Endothelial cell of umbilical vein (primary cell): ENCODE measurements around the gene MYPN. TPM values are rescaled to one million over a fixed set of nuclear protein-coding genes. Genes with fewer than 3 reads are reported as not detected.
"Not testable (repeated sequence)": the region's sequence is repeated elsewhere in the genome, so short reads cannot be mapped to it uniquely, and the experiment has no call there.

Experiments used
- BruUV-seq: library from RNA; stranded (reverse); fragments of 400-500 nt; replicated peaks from 2 replicates; lab custom pipeline; 2021; lab: Mats Ljungman, UMichigan
- CTCF ChIA-PET: fragments of 300-600, 350-600 bp; sonication (Branson Sonifier 250); formaldehyde crosslinking; loops from one replicate; lab custom pipeline; 2021; ENCODE audit warnings: antibody characterized with exemption, inconsistent platforms; lab: Charles Lee
- POLR2A ChIA-PET: fragments of 300-600, 350-600 bp; sonication (Branson Sonifier 250); formaldehyde crosslinking; loops from one replicate; lab custom pipeline; 2021; ENCODE audit warnings: antibody characterized with exemption, inconsistent platforms; lab: Charles Lee
- DNase-seq: peaks from one replicate; pipeline ENCODE4 v3.0.0-alpha.2; 2011; ENCODE audit warnings: low read depth, low spot score
- FAIRE-seq: peaks from 2 replicates; lab custom pipeline; 2011; peaks lifted over from hg19 to GRCh38; lab: Jason Lieb, UNC
- H2AFZ ChIP-seq: 2 replicates; pipeline ENCODE4 v1.6.0; 2012; ENCODE audit warnings: low read depth, low read length, control low read depth, inconsistent platforms
- H3K27ac ChIP-seq: 2 replicates; pipeline ENCODE4 v1.5.1; 2011; ENCODE audit warnings: low read depth, mild to moderate bottlenecking, control low read depth, low read length, moderate library complexity; ENCODE audit not compliant: insufficient read depth
- H3K27me3 ChIP-seq, 2 experiments: 2 replicates each; pipeline versions ENCODE4 v1.6.0 to v1.6.1; 2011; ENCODE audit warnings: low read length in 2 of 2, mixed read lengths in 1 of 2; ENCODE audit not compliant: control insufficient read depth in 2 of 2, insufficient read depth in 2 of 2
- H3K36me3 ChIP-seq, 2 experiments: 2 replicates in 1 of 2; 3 replicates in 1 of 2; pipeline ENCODE4 v1.5.1; 2011; ENCODE audit warnings: low read length in 2 of 2, mild to moderate bottlenecking in 1 of 2, moderate library complexity in 1 of 2; ENCODE audit not compliant: control insufficient read depth in 2 of 2, insufficient read depth in 2 of 2; ENCODE audit errors: extremely low read depth in 1 of 2
- H3K4me1 ChIP-seq: 3 replicates; pipeline ENCODE4 v1.5.1; 2011; ENCODE audit warnings: mild to moderate bottlenecking, low read length; ENCODE audit not compliant: control insufficient read depth, insufficient read depth; ENCODE audit errors: extremely low read depth
- H3K4me2 ChIP-seq: 2 replicates; pipeline ENCODE4 v1.6.1; 2011; ENCODE audit warnings: low read length, control low read depth, mixed read lengths; ENCODE audit not compliant: insufficient read depth
- H3K4me3 ChIP-seq, 3 experiments: fragments of 200-600 bp in 1 of 3; sonication (generic), shearing (Covaris generic) in 1 of 3; replicated peaks in 1 of 3; 2 replicates each; pipeline ENCODE4 v1.5.1; 2011 to 2016; ENCODE audit warnings: control low read depth in 3 of 3, low read length in 3 of 3, mild to moderate bottlenecking in 2 of 3, inconsistent platforms in 1 of 3, low read depth in 1 of 3, moderate library complexity in 1 of 3; ENCODE audit not compliant: insufficient read depth in 1 of 3
- H3K79me2 ChIP-seq: 2 replicates; pipeline ENCODE4 v1.6.0; 2012; ENCODE audit warnings: low read length, inconsistent platforms; ENCODE audit not compliant: control insufficient read depth, insufficient read depth
- H3K9ac ChIP-seq: replicated peaks from 2 replicates; pipeline ENCODE3; 2011; ENCODE audit warnings: low read length, control low read depth; ENCODE audit not compliant: insufficient read depth; ENCODE audit errors: extremely low read depth
- H3K9me1 ChIP-seq: replicated peaks from 3 replicates; pipeline ENCODE4 v1.6.0; 2011; ENCODE audit warnings: mild to moderate bottlenecking, low read length; ENCODE audit not compliant: control insufficient read depth, insufficient read depth; ENCODE audit errors: extremely low read depth
- H3K9me3 ChIP-seq: replicated peaks from 2 replicates; pipeline ENCODE4 v1.5.1; 2012; ENCODE audit warnings: low read length, inconsistent platforms; ENCODE audit not compliant: control insufficient read depth, insufficient read depth
- H4K20me1 ChIP-seq: replicated peaks from 2 replicates; pipeline ENCODE3; 2011; ENCODE audit warnings: mild to moderate bottlenecking, low read length; ENCODE audit not compliant: control insufficient read depth, insufficient read depth; ENCODE audit errors: extremely low read depth
- EZH2 ChIP-seq: IDR thresholded peaks from 2 replicates; pipeline ENCODE4 v1.6.1; 2012; ENCODE audit warnings: borderline replicate concordance, low read depth, mild to moderate bottlenecking, moderate library complexity, low read length, inconsistent platforms; ENCODE audit not compliant: severe bottlenecking
- FOS ChIP-seq: IDR thresholded peaks from 2 replicates; pipeline ENCODE4 v1.6.1; 2011; ENCODE audit warnings: mild to moderate bottlenecking, low read length, moderate library complexity, borderline replicate concordance; ENCODE audit not compliant: insufficient read depth
- JUN ChIP-seq: IDR thresholded peaks from 2 replicates; pipeline ENCODE4 v1.6.1; 2011; ENCODE audit warnings: borderline replicate concordance, low read depth; ENCODE audit not compliant: insufficient read length, insufficient read depth
- POLR2AphosphoS5 ChIP-seq: IDR thresholded peaks from 2 replicates; pipeline ENCODE4 v1.6.1; 2012; ENCODE audit warnings: low read depth, mild to moderate bottlenecking, control low read depth, low read length, moderate library complexity; ENCODE audit not compliant: insufficient read depth
- dilution Hi-C: fragments of 300-500 bp; cut with MboI; formaldehyde crosslinking; loops from one replicate; pipeline ENCODE4 v1.15.0; 2019; ENCODE audit warnings: low sequenced_read_pairs; ENCODE audit not compliant: extremely low pct_ligation_motif_present
- intact Hi-C: fragments of 100-400 bp; cut with micrococcal nuclease; formaldehyde crosslinking; loops from one replicate; pipeline ENCODE4 v1.10.0; 2022
- polyA plus RNA-seq, 4 experiments: library from polyadenylated mRNA; depleted of rRNA in 3 of 4; stranded (reverse) in 3 of 4; unstranded in 1 of 4; fragments of >200 nt; gene quantifications; 2 replicates each; pipeline versions ENCODE4 v1.2.1 to v1.2.3, GENCODE V29; 2011 to 2012; ENCODE audit warnings: missing spikeins in 1 of 4
- total RNA-seq: library from RNA; stranded (reverse); gene quantifications from 2 replicates; pipeline ENCODE4 v1.2.3, GENCODE V29; 2021
- TF ChIP-seq, protein P1 (sequence below): IDR thresholded peaks from 2 replicates; pipeline ENCODE4 v1.6.1; 2011; ENCODE audit not compliant: insufficient read depth, insufficient read length
- TF ChIP-seq, protein P2 (sequence below), 2 donors: IDR thresholded peaks; 1 replicate in 1 of 2; 2 replicates in 1 of 2; pipeline ENCODE4 v1.5.1; 2011; ENCODE audit warnings: low read length in 2 of 2, mild to moderate bottlenecking in 2 of 2, moderate library complexity in 2 of 2, control low read depth in 1 of 2, inconsistent platforms in 1 of 2, low read depth in 1 of 2; ENCODE audit not compliant: insufficient read depth in 1 of 2; ENCODE audit errors: extremely low read depth in 1 of 2

MYPN gene
- total and polyA plus RNA-seq, 2 donors (not counting 3 experiments of a cell fraction or from before 2014, with no cell fraction given): 0.01 TPM; not detected in 1

DNA sequence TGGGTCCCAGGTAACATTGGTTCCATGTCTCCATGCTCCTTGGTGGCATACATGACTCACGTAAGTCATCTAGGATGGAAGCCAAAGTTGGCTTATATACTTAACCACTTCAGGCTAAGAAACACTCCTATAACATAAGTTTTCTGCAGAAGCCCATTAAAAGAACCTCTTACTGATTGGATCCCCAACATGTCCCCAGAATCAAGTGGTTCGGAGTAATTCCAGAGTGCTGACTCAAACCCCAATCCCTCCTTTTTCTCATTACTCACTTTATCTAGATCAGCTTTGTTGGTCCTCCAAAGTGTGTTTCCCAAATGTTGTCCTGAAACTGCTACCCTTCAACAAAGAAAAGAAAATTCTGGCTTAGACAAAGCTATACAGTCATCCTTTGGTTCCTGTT lies 132.8 kb downstream of the MYPN start:
- no peak overlapping the region for H3K9ac ChIP-seq
- ChIA-PET CTCF (no interaction called here), POLR2A (no interaction called here)
- peaks cover 0 to 2% of the 10 kb centered on the region in 2 experiments for H3K27me3 ChIP-seq
- BruUV-seq: no TSS peak
- intact Hi-C loops (no loop called here), dilution Hi-C loops (no loop called here)
- FAIRE-seq (no peak), DNase-seq (no peak)
- no peaks in the 10 kb centered on the region for H3K9me3 ChIP-seq
- no peaks in the 10 kb centered on the region for H3K36me3 ChIP-seq
- H3K4me2 ChIP-seq: no peak overlapping the region
- H3K79me2 ChIP-seq: no peaks in the 10 kb centered on the region
- H4K20me1 ChIP-seq: no peaks in the 10 kb centered on the region
- no peak overlapping the region for H3K27ac ChIP-seq
- no peak overlapping the region for H2AFZ ChIP-seq
- no peaks in the 10 kb centered on the region for H3K4me1 ChIP-seq
- no peak overlapping the region for H3K4me3 ChIP-seq
- H3K9me1 ChIP-seq: no peaks in the 10 kb centered on the region
- TF ChIP-seq FOS (no peak), EZH2 (no peak), POLR2AphosphoS5 (no peak), JUN (no peak)
- TF ChIP-seq, protein P1, sequence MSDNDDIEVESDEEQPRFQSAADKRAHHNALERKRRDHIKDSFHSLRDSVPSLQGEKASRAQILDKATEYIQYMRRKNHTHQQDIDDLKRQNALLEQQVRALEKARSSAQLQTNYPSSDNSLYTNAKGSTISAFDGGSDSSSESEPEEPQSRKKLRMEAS: no peak
- TF ChIP-seq, protein P2, sequence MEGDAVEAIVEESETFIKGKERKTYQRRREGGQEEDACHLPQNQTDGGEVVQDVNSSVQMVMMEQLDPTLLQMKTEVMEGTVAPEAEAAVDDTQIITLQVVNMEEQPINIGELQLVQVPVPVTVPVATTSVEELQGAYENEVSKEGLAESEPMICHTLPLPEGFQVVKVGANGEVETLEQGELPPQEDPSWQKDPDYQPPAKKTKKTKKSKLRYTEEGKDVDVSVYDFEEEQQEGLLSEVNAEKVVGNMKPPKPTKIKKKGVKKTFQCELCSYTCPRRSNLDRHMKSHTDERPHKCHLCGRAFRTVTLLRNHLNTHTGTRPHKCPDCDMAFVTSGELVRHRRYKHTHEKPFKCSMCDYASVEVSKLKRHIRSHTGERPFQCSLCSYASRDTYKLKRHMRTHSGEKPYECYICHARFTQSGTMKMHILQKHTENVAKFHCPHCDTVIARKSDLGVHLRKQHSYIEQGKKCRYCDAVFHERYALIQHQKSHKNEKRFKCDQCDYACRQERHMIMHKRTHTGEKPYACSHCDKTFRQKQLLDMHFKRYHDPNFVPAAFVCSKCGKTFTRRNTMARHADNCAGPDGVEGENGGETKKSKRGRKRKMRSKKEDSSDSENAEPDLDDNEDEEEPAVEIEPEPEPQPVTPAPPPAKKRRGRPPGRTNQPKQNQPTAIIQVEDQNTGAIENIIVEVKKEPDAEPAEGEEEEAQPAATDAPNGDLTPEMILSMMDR (IDR thresholded peaks at IDR 0.05; ENCODE audit: extremely low read depth in 1 of 2, insufficient read depth in 1 of 2, low read depth in 1 of 2, low read length in 2 of 2): no peak

DNA sequence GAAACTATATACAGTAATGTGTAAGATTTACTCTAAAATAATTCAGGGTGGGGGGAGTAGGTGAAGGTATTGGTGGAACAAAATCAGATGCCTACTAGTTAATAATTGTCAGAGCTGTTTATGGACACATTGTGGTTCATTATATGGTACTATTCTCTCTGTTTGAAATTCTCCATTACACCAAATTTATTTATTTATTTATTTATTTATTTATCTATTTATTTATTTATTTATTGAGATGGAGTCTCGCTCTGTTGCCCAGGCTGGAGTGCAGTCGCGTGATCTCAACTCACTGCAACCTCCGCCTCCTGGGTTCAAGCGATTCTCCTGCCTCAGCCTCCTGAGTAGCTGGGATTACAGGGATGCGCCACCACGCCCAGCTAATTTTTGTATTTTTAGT lies 137.1 kb downstream of the MYPN start:
- H3K79me2 ChIP-seq, H3K4me1 ChIP-seq, dilution Hi-C loops, H3K4me2 ChIP-seq, intact Hi-C loops, H4K20me1 ChIP-seq, POLR2A ChIA-PET, CTCF ChIA-PET, DNase-seq, H3K27me3 ChIP-seq, H3K9ac ChIP-seq, H3K9me1 ChIP-seq, H2AFZ ChIP-seq, H3K9me3 ChIP-seq, H3K4me3 ChIP-seq, FAIRE-seq, H3K27ac ChIP-seq, H3K36me3 ChIP-seq, BruUV-seq: not testable (repeated sequence)
